ENCODE data around the gene BRWD1.

The BRWD1 gene

DNA sequence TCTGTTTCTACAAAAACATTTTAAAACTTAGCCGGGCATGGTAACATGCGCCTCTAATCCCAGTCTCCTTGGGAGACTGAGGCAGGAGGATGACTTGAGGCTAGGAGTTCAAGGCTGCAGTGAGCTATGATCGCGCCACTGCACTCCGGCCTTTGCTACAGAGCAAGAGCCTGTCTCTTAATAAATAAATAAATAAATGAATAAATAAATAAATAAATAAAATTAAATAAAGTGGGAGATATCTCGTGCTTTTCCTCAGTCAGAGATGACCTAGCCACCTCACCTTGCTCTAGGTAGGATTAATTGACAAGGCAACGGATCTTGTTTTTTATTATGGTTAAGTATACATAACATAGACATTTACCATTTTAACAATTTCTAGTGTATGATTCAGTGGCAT, 14.3 kb upstream of the BRWD1 start:
- POLR2A ChIA-PET: no interaction called here
- DNase-seq (ENCODE audit: extremely low spot score): no peak
- TF ChIP-seq BHLHE40 (IDR thresholded peaks at IDR 0.05; ENCODE audit: borderline replicate concordance): no peak
- no peak for TF ChIP-seq FOXK2 (IDR thresholded peaks at IDR 0.05)
- TF ChIP-seq SP1 (IDR thresholded peaks at IDR 0.05): no peak
- TF ChIP-seq NFRKB (IDR thresholded peaks at IDR 0.05): no peak
- TF ChIP-seq, protein P1, sequence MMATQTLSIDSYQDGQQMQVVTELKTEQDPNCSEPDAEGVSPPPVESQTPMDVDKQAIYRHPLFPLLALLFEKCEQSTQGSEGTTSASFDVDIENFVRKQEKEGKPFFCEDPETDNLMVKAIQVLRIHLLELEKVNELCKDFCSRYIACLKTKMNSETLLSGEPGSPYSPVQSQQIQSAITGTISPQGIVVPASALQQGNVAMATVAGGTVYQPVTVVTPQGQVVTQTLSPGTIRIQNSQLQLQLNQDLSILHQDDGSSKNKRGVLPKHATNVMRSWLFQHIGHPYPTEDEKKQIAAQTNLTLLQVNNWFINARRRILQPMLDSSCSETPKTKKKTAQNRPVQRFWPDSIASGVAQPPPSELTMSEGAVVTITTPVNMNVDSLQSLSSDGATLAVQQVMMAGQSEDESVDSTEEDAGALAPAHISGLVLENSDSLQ (IDR thresholded peaks at IDR 0.05): no peak
- TF ChIP-seq TARDBP (IDR thresholded peaks at IDR 0.05): no peak
- TF ChIP-seq FOXM1 (IDR thresholded peaks at IDR 0.05; ENCODE audit: borderline replicate concordance): no peak
- CTCF ChIA-PET: no interaction called here

DNA sequence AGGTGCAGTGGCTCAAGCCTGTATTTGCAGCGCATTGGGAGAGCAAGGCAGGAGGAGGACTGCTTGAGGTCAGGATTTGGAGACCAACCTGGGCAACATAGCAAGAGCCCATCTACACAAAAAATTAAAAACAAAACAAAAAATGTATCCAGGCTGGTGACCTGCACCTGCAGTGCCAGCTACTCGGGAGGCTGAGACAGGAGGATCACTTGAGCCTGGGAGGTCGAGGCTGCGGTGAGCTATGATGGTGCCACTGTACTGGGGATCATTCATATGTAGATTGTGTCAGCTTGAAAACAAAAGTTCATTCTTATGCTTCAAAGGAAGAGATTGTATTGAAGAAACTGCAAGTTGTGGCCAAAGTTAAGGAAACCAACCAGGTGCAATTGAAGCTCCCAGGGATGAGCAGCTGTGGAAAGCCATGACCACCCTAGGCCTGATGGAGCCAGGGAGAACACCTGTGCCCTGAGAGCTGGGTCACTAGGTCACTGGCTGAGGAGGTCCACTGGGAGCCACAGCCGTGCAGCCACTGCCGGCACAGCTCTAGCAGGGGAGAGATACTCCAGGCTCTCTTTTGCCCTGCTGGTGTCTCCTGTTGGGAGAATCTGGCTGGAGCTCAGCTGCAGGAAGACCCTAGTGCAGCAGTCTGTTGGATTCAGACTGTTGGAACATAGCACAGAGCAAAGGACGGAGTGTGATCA, 13.3 kb upstream of the BRWD1 start:
- POLR2A ChIA-PET: interaction anchor here (0.8 to 1.2 kb wide), 3 partner anchors 12 to 22 kb away, joined by 3 to 4 read pairs (median 3); partner anchors contain the start of gene BRWD1
- TF ChIP-seq SUZ12 (IDR thresholded peaks at IDR 0.05) (no peak), FOXK2 (IDR thresholded peaks at IDR 0.05) (no peak), ZNF384 (IDR thresholded peaks at IDR 0.05) (no peak), TARDBP (IDR thresholded peaks at IDR 0.05) (no peak)
- no peak for DNase-seq (ENCODE audit: extremely low spot score)
- CTCF ChIA-PET: interaction anchor here (0.5 kb wide), 1 partner anchor 724 kb away, joined by 3 read pairs; no protein-coding TSS in a partner anchor

DNA sequence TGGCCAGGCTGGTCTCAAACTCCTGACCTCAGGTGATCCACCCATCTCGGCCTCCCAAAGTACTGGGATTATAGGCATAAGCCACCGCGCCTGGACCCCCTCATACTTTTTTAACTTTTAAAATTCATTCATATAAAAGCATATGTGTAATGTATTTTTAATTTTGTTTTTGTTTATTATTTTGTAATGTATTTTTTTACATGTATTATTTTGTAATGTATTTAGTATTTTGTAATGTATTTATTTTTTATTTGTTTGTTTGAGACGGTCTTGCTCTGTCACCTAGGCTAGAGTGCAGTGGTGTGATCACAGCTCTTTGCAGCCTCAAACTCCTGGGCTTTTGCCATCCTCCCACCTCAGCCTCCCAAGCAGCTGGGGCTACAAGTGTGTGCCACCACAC, 12.0 kb upstream of the BRWD1 start:
- POLR2A ChIA-PET: no interaction called here
- CTCF ChIA-PET: no interaction called here
- TF ChIP-seq BHLHE40 (IDR thresholded peaks at IDR 0.05; ENCODE audit: borderline replicate concordance) (no peak), HDGF (IDR thresholded peaks at IDR 0.05; ENCODE audit: borderline replicate concordance) (no peak), NFRKB (IDR thresholded peaks at IDR 0.05) (no peak), SP1 (IDR thresholded peaks at IDR 0.05) (no peak), ZNF384 (IDR thresholded peaks at IDR 0.05) (no peak), ELF4 (IDR thresholded peaks at IDR 0.05) (no peak), L3MBTL2 (conservative IDR thresholded peaks at IDR 0.05) (no peak)
- no peak for DNase-seq (ENCODE audit: extremely low spot score)

DNA sequence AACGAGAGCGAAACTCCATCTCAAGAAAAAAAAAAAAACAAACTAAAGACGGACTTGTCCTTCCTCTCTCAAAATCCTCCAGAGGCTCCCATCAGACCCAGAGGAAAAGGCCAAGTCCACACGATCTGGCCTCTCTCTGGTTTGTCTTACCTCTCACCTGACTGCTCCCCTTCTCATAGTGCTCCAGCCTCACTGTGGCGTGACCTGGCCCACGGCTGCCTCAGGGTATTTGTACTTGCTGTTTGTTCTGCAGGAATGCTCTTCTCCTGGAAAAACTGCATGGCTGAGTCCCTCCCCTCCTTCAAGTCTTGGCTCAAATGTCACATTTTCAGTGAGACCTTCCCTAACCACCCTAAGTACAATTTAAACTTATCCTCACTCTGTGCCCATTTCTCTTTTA, 8.0 kb upstream of the BRWD1 start:
- POLR2A ChIA-PET: no interaction called here
- DNase-seq (ENCODE audit: extremely low spot score): no peak
- TF ChIP-seq ZNF384 (IDR thresholded peaks at IDR 0.05) (no peak), CTBP1 (IDR thresholded peaks at IDR 0.05; ENCODE audit: borderline replicate concordance) (no peak), L3MBTL2 (conservative IDR thresholded peaks at IDR 0.05) (no peak), SP1 (IDR thresholded peaks at IDR 0.05) (no peak), FOXM1 (IDR thresholded peaks at IDR 0.05; ENCODE audit: borderline replicate concordance) (no peak), BHLHE40 (IDR thresholded peaks at IDR 0.05; ENCODE audit: borderline replicate concordance) (no peak), ELF4 (IDR thresholded peaks at IDR 0.05) (no peak), LEF1 (IDR thresholded peaks at IDR 0.05; ENCODE audit: borderline replicate concordance) (no peak)
- TF ChIP-seq, protein P1 (IDR thresholded peaks at IDR 0.05): no peak
- CTCF ChIA-PET: no interaction called here

DNA sequence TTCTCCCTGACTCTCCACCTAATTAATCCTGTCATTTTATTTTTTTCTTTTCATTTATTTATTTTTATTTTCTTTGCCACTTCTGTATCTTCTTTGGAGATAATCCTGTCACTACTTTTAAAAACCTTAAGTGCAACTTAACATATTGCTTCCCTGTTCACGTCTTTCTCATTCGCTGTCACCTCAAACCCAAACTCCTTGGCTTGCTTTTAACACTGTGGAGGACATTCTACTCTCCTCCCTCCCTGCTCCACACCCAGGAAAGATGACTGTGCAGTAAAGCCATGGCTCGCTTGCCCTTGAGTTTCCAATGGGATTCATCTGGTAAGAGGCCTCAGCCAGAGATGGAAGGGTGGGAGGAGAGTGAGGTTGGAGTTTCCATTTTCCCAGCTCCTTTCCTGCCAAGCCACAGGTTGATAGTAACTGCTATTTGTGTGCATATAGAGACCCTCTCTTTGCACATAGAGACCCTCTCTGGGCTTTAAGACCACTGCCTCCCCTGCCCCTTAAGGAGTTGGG, 6.4 kb upstream of the BRWD1 start:
- ChIA-PET CTCF (interaction anchor here (0.6 kb wide), 1 partner anchor 9 kb away, joined by 3 read pairs; no protein-coding TSS in a partner anchor), POLR2A (no interaction called here)
- TF ChIP-seq HDGF (IDR thresholded peaks at IDR 0.05; ENCODE audit: borderline replicate concordance): no peak
- no peak for TF ChIP-seq FOXM1 (IDR thresholded peaks at IDR 0.05; ENCODE audit: borderline replicate concordance)
- TF ChIP-seq BHLHE40 (IDR thresholded peaks at IDR 0.05; ENCODE audit: borderline replicate concordance): no peak
- TF ChIP-seq NFRKB (IDR thresholded peaks at IDR 0.05): no peak
- no peak for TF ChIP-seq FOXA1 (IDR thresholded peaks at IDR 0.05)
- no peak for TF ChIP-seq L3MBTL2 (conservative IDR thresholded peaks at IDR 0.05)
- TF ChIP-seq CTBP1 (IDR thresholded peaks at IDR 0.05; ENCODE audit: borderline replicate concordance): no peak
- no peak for TF ChIP-seq ARNT (IDR thresholded peaks at IDR 0.05)
- TF ChIP-seq FOXK2 (IDR thresholded peaks at IDR 0.05): no peak
- TF ChIP-seq ELF4 (IDR thresholded peaks at IDR 0.05): no peak
- no peak for TF ChIP-seq LEF1 (IDR thresholded peaks at IDR 0.05; ENCODE audit: borderline replicate concordance)
- no peak for TF ChIP-seq SUZ12 (IDR thresholded peaks at IDR 0.05)
- TF ChIP-seq TARDBP (IDR thresholded peaks at IDR 0.05): no peak
- TF ChIP-seq, protein P1 (IDR thresholded peaks at IDR 0.05): no peak
- TF ChIP-seq SP1 (IDR thresholded peaks at IDR 0.05): no peak
- TF ChIP-seq ZNF384 (IDR thresholded peaks at IDR 0.05): no peak
- no peak for DNase-seq (ENCODE audit: extremely low spot score)

DNA sequence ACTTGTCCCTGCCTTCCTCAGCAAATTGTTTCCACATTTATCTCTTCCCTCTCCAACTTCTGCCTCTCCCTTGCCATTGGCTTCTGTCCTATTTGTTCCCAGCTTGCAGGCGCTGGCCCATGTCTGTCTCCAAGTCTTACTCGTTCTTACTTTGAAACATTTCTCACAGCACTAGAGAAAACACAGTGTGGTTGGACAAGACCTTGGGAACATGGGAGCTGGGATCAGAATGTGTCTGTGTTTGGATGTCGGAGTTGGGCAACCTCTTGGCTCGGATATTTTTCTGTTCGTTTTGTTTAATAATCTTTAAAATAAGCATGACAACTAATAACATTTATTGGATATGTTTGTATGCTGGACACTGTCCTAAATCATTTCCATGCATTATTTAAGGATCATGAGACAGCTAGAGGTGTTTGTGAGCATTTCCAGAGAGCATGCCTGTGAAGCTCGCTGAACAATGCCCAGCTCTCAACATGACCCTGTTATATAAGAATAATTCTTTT, 5.9 kb upstream of the BRWD1 start:
- CTCF ChIA-PET: interaction anchor here (0.6 kb wide), 1 partner anchor 10 kb away, joined by 3 read pairs; no protein-coding TSS in a partner anchor
- TF ChIP-seq, protein P1 (IDR thresholded peaks at IDR 0.05): no peak
- TF ChIP-seq BHLHE40 (IDR thresholded peaks at IDR 0.05; ENCODE audit: borderline replicate concordance): no peak
- TF ChIP-seq FOXK2 (IDR thresholded peaks at IDR 0.05): no peak
- no peak for TF ChIP-seq ELF4 (IDR thresholded peaks at IDR 0.05)
- no peak for DNase-seq (ENCODE audit: extremely low spot score)
- POLR2A ChIA-PET: no interaction called here

Measured in HEK293T (cell line).